ENCODE data around the gene HIGD1C.
A peak's percentile ranks its signal among the peaks of the same experiment; 100 is the strongest.
"Not testable (repeated sequence)": the region's sequence is repeated elsewhere in the genome, so short reads cannot be mapped to it uniquely, and the experiment has no call there.

The HIGD1C gene

DNA sequence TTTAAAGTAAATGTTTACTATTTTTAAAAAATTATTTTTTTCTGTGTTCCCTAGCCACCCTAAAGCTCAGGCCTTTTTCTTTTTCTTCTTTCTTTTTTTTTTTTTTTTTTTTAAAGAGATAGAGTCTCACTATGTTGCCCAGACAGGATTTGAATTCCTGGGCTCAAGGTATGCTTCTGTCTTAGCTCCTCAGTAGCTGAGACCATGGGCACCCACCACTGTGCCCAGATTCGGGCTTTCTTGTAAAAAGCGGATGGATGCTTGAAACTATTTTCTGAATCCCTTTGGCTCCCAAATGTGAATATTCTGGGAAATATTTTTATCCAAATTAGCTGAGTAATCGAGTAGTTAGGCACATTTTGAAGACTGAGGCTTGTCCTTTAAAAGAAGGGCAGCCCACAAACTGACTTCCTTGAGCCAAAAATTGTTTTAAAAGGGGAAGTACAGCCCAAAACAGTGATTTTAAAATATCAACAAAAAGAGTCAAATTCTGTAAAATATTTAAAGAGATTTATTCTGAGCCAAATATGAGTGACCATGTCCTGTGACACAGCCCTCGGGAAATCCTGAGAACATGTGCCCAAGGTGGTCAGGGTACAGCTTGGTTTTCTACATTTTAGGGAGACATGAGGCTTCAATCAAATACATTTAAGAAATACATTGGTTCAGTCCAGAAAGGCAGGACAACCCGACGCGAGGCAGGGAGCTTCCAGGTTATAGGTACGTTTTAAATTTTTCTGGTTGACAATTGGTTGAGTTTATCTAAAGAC lies 28.8 kb upstream of the HIGD1C start:
- no peak for TF ChIP-seq CTCF (IDR thresholded peaks at IDR 0.05; ENCODE audit: low read depth, low read length, missing control alignments)
- peak overlapping the region; percentile 52 for H3K4me3 ChIP-seq (replicated peaks; ENCODE audit: low read depth, low read length)
- DNase-seq (ENCODE audit: extremely low read depth, low read depth): no peak

DNA sequence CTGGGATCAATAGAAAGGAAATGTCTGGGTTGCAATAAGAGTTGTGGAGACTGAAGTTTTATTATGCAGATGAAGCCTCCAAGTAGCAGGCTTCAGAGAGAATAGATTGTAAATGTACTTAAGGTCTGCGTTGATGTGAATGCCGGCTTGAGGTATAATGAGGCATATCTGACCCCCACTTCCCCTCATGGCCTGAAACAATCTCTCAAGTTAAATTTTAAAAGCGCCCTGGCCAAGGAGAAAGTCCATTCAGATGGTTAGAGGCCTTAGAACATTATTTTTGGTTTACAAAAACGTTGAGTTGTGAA lies 28.3 kb upstream of the HIGD1C start:
- no peak for TF ChIP-seq CTCF (IDR thresholded peaks at IDR 0.05; ENCODE audit: low read depth, low read length, missing control alignments)
- H3K4me3 ChIP-seq (replicated peaks; ENCODE audit: low read depth, low read length): peak overlapping the region; percentile 52
- DNase-seq (ENCODE audit: extremely low read depth, low read depth): no peak

- peak; percentile 89 for DNase-seq (ENCODE audit: extremely low read depth, low read depth)
- no peak for TF ChIP-seq CTCF (IDR thresholded peaks at IDR 0.05; ENCODE audit: low read depth, low read length, missing control alignments)
- peak overlapping the region; percentile 52 for H3K4me3 ChIP-seq (replicated peaks; ENCODE audit: low read depth, low read length)
These were observed 27.7 kb upstream of the HIGD1C start for GRCh38 chr12:50924439-50925341.

DNA sequence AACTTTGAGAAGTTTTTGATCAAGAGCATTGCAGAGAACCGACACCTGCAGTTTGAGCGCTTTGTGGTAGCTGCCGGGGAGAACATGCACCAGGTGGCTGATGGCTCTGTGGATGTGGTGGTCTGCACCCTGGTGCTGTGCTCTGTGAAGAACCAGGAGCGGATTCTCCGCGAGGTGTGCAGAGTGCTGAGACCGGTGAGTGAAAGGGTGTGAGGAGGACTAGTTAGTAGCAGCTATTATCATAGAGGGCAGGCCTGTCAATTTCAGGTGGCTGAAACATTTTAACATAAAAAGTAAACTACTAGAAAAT lies 27.0 kb upstream of the HIGD1C start:
- H3K4me3 ChIP-seq (replicated peaks; ENCODE audit: low read depth, low read length): peak overlapping the region; percentile 52
- no peak for TF ChIP-seq CTCF (IDR thresholded peaks at IDR 0.05; ENCODE audit: low read depth, low read length, missing control alignments)
- no peak for DNase-seq (ENCODE audit: extremely low read depth, low read depth)

DNA sequence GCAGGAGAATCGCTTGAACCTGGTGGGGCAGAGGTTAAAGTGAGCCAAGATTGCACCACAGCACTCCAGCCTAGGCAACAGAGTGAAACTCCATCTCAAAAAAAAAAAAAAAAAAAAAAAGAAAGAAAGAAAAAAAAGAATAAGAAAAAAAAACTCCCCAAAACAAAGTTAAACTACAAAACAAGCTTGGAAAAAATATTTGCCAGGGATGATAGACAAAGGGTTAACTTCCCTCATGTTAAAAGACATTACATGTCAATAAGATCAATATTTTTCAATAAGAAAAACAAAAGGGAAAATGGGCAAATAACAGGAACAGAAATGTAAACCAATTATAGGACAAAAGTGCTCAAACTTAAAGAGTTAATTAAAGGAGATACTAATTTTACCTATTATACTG lies 26.4 kb upstream of the HIGD1C start:
- TF ChIP-seq CTCF (IDR thresholded peaks at IDR 0.05; ENCODE audit: low read depth, low read length, missing control alignments): no peak
- DNase-seq (ENCODE audit: extremely low read depth, low read depth): no peak
- H3K4me3 ChIP-seq (replicated peaks; ENCODE audit: low read depth, low read length): peak overlapping the region; percentile 52

- H3K4me3 ChIP-seq (replicated peaks; ENCODE audit: low read depth, low read length): peak overlapping the region; percentile 52
- no peak for TF ChIP-seq CTCF (IDR thresholded peaks at IDR 0.05; ENCODE audit: low read depth, low read length, missing control alignments)
- DNase-seq (ENCODE audit: extremely low read depth, low read depth): no peak
These were observed 25.9 kb upstream of the HIGD1C start for GRCh38 chr12:50926415-50926814.

DNA sequence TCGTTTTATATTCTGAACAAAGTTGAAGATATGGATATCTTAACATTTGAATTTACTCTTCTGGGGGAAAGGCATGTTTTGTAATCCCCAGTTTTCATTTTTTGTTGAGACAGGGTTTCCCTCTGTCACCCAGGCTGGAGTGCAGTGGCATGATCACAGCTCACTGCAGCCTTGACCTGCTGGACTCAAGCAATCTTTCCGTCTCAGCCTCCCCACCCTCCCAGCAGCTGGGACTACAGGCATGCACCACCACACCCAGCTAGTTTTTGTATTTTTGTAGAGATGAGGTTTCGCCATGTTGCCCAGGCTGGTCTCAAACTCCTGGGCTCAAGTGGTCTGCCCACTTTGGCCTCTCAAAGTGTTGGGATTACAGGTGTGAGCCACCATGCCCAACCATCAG lies 25.4 kb upstream of the HIGD1C start:
- not testable (repeated sequence) for DNase-seq (ENCODE audit: extremely low read depth, low read depth)
- peak overlapping the region; percentile 52 for H3K4me3 ChIP-seq (replicated peaks; ENCODE audit: low read depth, low read length)
